Measurements from ENCODE around the gene ELF1.

- TF ChIP-seq POLR2AphosphoS5 (IDR thresholded peaks at IDR 0.05; ENCODE audit: low read depth) (no peak), CTCF (conservative IDR thresholded peaks at IDR 0.05; ENCODE audit: low read depth in 2 of 2) (no peak), REST (IDR thresholded peaks at IDR 0.05; ENCODE audit: unreplicated experiment) (no peak), CREB1 (CRISPR knock-in tag; IDR thresholded peaks at IDR 0.05; ENCODE audit: low read depth) (no peak), EZH2 (IDR thresholded peaks at IDR 0.05; ENCODE audit: low read depth, unreplicated experiment) (no peak), EZH2phosphoT487 (IDR thresholded peaks at IDR 0.05; ENCODE audit: unreplicated experiment) (no peak), ETS1 (IDR thresholded peaks at IDR 0.05) (no peak), ZNF114 (CRISPR knock-in tag; IDR thresholded peaks at IDR 0.05) (no peak), NANOG (IDR thresholded peaks at IDR 0.05; ENCODE audit: borderline replicate concordance) (no peak), JUNB (IDR thresholded peaks at IDR 0.05; ENCODE audit: unreplicated experiment) (no peak), STAT1 (IDR thresholded peaks at IDR 0.05; ENCODE audit: unreplicated experiment) (no peak), ZNF462 (CRISPR knock-in tag; IDR thresholded peaks at IDR 0.05) (no peak), ZNF331 (CRISPR knock-in tag; IDR thresholded peaks at IDR 0.05; ENCODE audit: low read depth) (no peak)
Observed at GRCh38 chr13:41056194-41056593, 37.1 kb upstream of the ELF1 start.
